ENCODE measurements around the gene TEX11. TPM values are rescaled to one million over a fixed set of nuclear protein-coding genes. Genes with fewer than 3 reads are reported as not detected.
"Not testable (repeated sequence)": the region's sequence is repeated elsewhere in the genome, so short reads cannot be mapped to it uniquely, and the experiment has no call there.

Gene TEX11
- total RNA-seq, 1 experiment from 2014 or later, result not detected

DNA sequence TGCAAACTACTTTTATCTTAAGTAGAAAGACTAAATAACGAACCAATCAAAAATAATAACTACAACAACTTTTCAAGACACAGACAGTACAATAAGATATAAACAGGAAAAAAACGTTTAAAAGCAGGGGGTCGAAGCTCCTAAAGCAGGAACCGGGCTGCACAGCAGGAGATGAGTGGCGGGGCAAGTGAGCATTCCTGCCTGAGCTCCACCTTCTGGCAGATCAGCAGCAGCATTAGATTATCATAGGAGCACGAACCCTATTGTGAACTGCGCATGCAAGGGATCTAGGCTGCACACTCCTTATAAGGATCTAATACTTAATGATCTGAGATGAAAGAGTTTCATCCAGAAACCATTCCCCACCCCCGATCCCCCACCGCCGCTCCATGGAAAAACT lies 146.2 kb downstream of the TEX11 start:
- DNase-seq (ENCODE audit: low spot score), result no peak

DNA sequence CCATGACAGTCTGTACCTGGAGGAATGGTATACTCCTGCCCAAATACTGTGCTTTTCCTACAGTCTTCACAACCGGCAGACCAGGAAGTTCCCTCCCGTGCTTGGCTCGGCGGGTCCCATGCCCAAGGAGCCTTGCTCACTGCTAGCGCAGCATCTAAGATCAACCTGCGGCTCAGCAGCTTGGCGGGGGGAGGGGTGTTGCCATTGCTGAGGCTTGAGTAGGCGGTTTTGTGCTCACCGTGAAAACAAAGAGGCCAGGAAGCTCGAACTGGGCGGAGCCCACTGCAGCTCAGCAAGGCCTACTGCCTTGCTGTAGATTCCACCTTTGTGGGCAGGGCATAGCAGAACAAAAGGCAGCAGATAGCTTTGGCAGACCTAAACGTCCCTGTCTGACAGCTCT lies 152.7 kb downstream of the TEX11 start:
- DNase-seq (ENCODE audit: low spot score), result no peak

DNA sequence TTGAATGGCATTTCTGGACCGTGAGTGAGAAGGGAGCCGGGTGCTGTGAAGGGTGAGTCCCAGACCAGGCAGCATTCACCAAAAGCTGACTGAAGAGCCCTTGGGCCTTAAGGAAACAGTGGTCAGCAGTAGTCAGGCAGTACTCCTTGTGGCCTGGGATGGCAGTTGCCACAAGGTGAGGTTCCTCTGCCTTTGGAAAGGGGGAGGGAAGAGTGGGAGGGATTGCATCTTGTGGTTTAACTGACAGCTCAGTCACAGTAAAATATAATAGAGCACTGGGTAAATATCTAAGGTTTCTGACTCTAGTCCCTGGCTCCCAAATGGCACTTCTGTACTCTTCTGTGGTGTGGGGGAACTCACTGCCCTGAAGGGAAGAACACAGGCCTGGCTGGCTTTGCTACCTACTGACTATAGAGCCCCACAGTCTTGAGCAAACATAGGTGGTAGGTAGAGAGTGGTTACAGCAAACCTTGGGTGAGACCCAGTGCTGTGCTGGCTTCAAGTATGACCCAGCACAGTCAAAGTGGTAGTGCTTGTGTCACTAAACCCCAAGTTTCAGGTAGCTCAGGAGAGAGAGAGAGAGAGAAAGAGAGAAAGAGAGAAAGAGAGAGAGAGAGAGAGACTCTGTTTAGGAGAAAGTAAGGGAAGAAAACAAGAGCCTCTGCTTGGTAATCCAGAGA lies 154.2 kb downstream of the TEX11 start:
- DNase-seq (ENCODE audit: low spot score), result no peak

DNA sequence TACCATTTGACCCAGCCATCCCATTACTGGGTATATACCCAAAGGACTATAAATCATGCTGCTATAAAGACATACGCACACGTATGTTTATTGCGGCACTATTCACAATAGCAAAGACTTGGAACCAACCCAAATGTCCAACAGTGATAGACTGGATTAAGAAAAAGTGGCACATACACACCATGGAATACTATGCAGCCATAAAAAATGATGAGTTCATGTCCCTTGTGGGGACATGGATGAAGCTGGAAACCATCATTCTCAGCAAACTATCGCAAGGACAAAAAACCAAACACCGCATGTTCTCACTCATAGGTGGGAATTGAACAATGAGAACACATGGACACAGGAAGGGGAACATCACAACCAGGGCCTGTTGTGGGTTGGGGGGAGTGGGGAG lies 174.7 kb downstream of the TEX11 start:
- DNase-seq (ENCODE audit: low spot score), result not testable (repeated sequence)

DNA sequence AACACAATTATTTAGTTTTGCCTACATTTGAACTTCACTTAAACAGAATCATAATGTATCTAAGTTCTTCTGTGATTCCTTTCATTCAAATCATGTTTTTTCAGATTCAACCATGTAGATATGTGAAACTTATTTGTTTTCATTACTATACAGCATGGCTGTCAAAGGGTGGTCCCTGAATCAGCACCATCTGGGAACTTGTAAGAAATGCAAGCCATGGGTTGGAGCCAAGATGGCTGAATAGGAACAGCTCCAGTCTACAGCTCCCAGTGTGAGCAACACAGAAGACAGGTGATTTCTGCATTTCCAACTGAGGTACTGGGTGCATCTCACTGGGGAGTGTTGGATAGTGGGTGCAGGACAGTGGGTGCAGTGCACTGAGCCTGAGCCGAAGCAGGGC lies 180.6 kb downstream of the TEX11 start:
- not testable (repeated sequence) for DNase-seq (ENCODE audit: low spot score)

DNA sequence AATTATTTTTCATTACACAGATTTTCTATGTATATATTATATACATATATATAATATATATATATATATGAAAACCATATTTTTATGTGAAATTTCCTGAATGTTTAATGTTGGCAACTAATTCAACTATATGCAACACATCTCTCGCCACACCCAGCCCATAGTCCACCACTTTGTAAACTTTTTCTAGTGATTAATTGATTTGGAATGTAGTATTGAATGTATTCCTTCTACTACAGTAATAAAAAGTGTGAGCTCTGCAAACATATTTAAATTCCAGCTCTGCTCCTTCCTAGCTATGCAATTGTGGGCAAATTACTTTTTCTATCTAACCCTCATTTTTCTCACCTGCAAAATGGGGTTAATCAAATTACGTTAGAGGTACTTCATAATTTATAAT lies 187.8 kb downstream of the TEX11 start:
- DNase-seq (ENCODE audit: low spot score), result no peak

DNA sequence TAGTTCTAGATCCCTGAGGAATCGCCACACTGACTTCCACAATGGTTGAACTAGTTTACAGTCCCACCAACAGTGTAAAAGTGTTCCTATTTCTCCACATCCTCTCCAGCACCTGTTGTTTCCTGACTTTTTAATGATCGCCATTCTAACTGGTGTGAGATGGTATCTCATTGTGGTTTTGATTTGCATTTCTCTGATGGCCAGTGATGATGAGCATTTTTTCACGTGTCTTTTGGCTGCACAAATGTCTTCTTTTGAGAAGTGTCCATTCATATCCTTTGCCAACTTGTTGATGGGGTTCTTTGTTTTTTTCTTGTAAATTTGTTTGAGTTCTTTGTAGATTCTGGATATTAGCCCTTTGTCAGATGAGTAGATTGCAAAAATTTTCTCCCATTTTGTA lies 197.2 kb downstream of the TEX11 start:
- DNase-seq (ENCODE audit: low spot score), result not testable (repeated sequence)

DNA sequence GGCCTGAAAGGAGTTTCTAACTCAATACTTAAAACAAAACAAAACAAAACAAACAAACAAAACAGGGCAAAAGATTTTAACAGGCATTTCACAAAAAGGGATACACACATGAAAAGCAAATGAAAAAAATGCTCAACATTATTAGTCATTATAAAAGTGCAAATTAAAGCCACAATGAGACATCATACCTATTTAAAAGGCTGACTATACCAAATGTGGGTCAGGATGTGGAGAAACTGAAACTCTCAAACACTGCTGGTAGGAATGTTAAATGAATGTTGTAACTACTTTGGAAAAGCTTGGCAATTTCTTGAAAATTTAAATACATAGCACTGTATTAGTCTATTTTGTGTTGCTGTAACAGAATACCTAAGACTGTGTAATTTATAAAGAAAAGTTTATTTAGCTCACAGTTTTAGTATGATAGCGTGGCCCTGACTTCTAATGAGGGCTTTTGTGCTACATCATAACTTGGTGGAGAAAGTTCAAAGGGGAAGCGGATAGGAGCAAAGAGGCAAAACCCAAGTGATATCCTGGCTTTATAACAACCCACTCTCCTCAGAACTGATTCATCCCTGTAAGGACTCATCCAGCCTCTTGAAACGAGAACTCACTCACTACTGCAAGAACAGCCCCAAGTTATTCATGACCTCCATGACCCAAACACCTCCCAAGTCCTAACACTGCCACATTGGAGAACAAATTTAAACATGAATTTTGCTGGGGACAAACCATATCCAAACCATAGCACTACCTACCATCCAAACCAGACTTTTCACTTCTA lies 214.0 kb downstream of the TEX11 start:
- no peak for DNase-seq (ENCODE audit: low spot score)

DNA sequence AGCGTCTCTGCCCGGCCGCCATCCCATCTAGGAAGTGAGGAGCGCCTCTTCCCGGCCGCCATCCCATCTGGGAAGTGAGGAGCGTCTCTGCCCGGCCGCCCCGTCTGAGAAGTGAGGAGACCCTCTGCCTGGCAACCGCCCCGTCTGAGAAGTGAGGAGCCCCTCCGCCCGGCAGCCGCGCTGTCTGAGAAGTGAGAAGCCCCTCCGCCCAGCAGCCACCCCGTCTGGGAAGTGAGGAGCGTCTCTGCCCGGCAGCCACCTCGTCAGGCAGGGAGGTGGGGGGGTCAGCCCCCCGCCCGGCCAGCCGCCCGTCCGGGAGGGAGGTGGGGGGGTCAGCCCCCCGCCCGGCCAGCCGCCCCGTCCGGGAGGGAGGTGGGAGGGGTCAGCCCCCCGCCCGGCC lies 229.1 kb downstream of the TEX11 start:
- DNase-seq (ENCODE audit: low spot score), result not testable (repeated sequence)

DNA sequence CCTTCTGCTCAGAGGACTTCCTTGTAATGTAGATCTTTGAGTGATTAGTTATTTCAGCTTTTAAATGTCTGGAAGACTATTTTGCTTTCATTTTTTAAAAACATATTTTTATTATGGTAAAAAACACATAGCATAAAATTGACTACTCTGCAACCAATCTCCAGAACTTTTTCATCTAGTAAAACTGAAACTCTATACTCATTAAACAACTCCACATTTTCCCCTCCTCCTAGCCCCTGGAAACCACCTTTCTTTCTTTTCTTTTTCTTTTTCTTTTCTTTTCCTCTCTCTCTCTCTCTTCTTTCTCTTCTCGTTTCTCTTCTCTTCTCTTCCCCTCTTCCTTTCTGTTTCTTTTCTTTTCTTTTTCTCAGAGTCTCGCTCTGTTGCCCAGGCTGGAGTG lies 233.2 kb downstream of the TEX11 start:
- DNase-seq (ENCODE audit: low spot score), result no peak

DNA sequence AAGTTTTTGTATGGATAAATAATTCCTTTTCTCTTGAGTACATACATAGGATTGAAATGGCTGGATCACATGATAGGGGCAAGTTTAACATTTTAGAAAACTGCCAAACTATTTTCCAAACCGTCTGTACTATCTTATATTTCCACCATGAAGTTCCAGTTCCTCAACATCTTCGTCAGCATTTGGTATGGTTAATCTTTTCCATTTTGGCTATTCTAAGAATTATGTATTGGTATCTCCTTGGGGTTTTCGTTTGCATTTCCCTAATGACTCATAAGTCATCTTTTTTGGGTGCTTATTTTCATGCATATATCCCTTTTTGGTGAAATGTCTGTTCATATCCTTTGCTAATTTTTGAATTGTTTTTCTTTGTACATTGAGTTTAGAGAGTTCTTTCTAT lies 236.2 kb downstream of the TEX11 start:
- DNase-seq (ENCODE audit: low spot score), result no peak

DNA sequence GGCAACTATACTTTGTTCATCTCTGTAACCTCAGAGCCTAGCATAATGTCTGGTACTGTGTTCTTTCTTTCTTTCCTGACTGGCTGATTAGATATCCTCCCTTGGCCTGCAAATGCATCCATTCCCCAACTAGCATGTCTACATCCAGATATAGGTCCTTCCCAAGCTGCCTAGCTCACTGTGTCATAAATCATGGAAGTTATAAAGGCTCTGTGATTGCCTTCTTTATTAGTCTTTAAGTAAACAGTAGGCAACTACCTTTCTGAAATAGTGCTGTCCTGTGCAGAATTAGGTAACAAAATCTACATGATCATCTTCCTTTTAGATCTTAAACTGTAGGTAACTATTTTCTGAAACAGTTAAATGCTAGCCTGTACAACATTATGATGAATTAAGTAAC lies 239.4 kb downstream of the TEX11 start:
- no peak for DNase-seq (ENCODE audit: low spot score)

DNA sequence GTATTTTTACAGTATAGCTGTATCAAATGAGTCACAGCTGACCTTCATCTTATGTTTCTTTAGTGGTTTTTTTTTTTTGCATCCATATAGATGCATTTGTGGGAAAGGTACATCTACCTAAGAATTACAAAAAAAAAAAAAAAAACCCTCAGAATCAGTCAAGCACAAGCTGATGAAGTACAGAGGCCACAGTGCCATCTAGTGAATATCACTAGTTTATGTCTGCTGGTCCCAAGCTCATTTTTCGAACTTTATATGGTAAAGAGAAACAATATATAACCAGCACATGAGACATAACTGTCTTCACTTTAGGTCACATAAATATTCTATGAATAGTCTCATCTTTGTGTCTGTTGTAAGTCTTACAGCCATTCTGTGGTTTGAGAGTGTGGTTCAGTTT lies 243.8 kb downstream of the TEX11 start:
- DNase-seq (ENCODE audit: low spot score), result peak; percentile 9

DNA sequence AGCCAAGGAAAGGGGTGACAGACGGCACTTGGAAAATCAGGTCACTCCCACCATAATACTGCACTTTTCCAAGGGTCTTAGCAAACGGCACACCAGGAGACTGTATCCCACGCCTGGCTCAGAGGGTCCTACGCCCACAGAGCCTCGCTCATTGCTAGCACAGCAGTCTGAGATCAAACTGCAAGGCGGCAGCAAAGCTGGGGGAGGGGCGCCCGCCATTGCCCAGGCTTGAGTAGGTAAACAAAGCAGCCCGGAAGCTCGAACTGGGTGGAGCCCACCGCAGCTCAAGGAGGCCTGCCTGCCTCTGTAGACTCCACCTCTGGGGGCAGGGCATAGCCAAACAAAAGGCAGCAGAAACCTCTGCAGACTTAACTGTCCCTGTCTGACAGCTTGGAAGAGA lies 247.4 kb downstream of the TEX11 start:
- DNase-seq (ENCODE audit: low spot score), result not testable (repeated sequence)

DNA sequence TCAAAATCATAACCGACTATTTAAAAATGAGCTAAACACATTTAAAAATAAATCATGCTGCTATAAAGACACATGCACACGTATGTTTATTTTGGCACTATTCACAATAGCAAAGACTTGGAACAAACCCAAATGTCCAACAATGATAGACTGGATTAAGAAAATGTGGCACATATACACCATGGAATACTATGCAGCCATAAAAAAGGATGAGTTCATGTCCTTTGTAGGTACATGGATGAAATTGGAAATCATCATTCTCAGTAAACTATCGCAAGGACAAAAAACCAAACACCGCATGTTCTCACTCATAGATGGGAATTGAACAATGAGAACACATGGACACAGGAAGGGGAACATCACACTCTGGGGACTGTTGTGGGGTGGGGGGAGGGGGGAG lies 251.0 kb downstream of the TEX11 start:
- not testable (repeated sequence) for DNase-seq (ENCODE audit: low spot score)

DNA sequence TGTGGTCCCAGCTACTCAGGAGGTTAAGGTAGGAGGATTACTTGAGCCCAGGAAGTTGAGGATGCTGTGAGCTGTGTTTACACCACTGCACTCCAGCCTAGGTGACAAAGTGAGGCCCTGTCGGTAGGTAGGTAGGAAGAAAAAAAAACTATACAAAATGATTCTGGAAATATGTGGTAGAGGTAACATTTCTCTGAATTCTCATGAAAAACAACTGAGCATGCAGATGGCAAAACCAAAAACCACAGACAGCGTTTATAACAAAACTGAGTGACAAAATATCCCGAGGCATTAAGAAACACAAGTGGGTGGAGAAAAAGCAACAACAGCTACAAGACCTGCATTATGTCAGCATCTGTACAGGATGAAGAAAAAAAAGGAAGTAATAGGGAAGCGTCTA lies 252.2 kb downstream of the TEX11 start:
- DNase-seq (ENCODE audit: low spot score), result no peak

DNA sequence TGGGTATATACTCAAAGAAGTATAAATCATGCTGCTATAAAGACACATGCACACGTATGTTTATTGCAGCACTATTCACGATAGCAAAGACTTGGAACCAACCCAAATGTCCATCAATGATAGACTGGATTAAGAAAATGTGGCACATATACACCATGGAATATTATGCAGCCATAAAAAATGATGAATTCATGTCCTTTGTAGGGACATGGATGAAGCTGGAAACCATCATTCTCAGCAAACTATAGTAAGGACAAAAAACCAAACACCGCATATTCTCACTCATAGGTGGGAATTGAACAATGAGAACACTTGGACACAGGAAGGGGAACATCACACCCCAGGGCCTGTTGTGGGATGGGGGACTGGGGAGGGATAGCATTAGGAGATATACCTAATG lies 260.6 kb downstream of the TEX11 start:
- DNase-seq (ENCODE audit: low spot score), result not testable (repeated sequence)

DNA sequence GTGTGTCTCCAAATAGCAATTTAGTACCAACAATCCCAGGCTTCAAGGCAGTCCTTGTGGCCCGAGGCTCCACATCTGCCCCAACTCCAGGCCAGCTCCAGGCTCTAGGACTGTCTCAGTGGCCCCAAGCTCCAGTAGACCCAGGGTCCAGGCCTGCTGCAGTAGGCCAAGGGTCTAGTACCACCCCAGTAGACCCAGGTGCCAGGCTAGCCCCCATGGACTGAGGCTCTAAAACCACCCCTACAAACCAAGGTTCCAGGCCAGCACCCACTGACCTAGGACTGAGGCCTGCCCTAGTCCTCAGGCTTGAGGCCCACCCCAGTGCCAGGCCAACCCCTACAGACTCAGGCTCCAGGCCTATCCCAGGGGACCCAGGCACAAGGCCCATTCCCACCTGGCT lies 272.3 kb downstream of the TEX11 start:
- no peak for DNase-seq (ENCODE audit: low spot score)

DNA sequence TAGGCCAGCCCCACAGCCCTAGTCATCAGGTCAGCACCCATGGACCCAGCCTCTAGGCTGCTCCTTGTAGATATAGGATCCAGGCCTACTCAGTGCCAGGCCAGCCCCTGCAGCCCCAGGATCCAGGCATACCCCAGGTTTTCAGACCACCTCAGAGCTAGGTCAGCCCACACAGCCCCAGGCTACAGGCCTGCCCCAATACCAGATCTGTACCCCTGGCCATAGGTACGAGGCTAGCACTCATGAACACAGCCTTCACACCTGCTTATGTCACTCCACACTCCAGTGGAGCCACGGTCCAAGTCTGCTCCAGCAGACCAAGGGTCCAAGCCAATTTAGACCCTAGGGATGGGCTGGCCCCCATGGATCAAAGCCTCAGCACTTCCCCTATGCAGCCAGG lies 272.8 kb downstream of the TEX11 start:
- DNase-seq (ENCODE audit: low spot score), result no peak

DNA sequence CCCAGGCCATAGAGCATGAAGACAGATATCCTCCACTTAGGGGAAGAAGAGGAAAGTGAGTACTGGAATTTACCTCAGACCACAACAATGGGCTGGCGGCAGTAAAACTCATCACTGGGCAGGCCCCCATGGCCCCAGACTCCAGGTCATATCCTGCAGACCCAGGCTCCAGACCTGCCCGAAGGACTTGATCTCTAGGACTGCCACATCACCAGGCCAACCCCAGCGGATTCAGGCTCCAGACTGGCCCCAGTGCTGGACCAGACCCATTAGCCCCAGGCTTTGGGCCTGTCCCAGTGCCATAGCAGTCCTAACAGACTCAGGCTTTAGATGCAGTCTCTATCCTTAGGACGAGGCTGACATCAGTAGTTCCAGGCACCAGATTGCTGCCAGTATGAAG lies 273.3 kb downstream of the TEX11 start:
- DNase-seq (ENCODE audit: low spot score), result no peak

DNA sequence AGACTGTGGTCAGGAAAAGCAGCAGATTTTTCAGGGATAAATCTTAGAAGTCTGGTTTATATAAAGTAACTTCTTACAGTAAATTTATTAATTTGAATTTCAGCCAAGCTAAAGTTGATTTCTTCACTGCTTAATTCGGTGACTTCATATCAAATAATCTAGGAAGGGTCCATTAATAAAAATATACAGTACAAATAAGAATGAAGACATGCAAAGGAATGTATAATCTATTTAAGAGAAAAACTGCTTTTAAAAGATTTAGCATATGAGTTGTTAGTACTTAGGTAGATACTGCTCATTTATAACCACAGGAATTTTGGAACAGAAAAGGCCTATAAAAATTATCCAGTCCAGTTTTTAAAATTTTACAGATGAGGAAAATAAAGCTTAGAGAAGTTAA lies 286.8 kb downstream of the TEX11 start:
- no peak for DNase-seq (ENCODE audit: low spot score)

DNA sequence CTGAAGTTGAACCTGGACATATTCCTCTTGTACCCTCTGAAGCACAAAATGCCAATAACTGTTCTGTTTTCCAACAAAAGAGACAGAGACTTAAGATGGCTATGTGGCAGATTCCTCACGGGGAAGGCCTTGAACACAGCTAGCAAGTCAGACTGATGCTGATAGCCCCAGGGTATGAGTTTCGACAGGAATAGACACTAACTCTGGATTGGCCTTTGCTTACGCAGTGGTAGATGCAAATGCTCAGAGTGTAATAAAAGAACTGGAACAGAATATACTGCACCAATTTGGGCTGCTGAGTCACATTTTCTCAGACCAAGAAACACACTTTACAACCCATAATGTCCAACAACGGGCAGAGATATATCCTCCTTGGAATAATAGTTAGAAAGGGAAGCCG lies 290.0 kb downstream of the TEX11 start:
- DNase-seq (ENCODE audit: low spot score), result no peak

DNA sequence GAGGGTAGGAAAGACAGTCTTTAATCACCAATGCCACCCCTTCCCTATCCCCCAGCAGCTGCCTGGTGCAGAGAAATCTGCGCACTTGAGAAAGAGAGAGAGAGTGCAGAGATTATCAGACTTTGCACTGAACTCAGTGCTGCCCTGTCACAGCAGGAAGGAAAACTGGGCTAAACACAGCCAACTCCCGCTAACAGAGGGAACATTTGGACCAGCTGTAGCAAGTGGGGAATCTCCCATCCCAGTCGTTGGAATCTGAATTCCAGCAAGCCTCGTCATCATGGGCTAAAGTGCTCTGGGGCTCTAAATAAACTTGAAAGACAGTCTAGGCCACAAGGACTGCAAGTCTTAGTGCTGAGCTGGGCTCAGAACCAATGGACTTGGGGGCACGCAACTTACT lies 295.2 kb downstream of the TEX11 start:
- no peak for DNase-seq (ENCODE audit: low spot score)

DNA sequence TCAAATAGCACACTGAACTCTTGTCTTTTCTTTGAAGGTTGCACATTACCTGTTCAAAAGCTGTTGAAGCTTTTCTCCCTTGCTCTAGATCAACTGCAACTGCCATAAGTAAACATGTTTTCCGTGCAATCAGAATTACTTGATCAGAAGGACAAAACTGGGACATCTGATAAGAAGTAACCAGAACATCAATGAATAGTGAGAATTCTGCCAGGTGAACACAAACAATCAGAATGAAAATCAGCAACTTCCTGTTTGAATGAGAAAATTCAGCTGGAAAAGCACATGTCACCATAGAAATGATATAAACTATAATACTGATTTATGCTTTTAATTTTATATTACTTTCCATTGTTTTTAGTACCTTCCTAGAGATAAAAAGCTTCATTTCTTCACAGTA lies 303.2 kb downstream of the TEX11 start:
- no peak for DNase-seq (ENCODE audit: low spot score)
